Measurements from ENCODE around the gene ITGA11. TPM values are rescaled to one million over a fixed set of nuclear protein-coding genes. Genes with fewer than 3 reads are reported as not detected.

The ITGA11 gene
- total RNA-seq, 2 donors from 2014 or later = 246 to 360 TPM

GRCh38 chr15:68279779-68280753 is 151.9 kb downstream of the ITGA11 start:
- H3K27me3 ChIP-seq (replicated peaks; ENCODE audit: insufficient read depth) = no peaks in the 10 kb centered on the region
- DNase-seq (ENCODE audit: low spot score) = no peak
- ATAC-seq (ENCODE audit: insufficient number of reproducible peaks, low FRiP score, low read depth) = no peak
- H3K9me3 ChIP-seq = no peaks in the 10 kb centered on the region
- peak overlapping the region; percentile 94 for H3K4me3 ChIP-seq
- peaks cover 26 to 61% of the 10 kb centered on the region in 2 donors for H3K4me1 ChIP-seq (ENCODE audit: control insufficient read depth in 1 of 2, low read depth in 2 of 2)
- no peak for TF ChIP-seq CTCF (IDR thresholded peaks at IDR 0.05)
- peaks cover 4% of the 10 kb centered on the region for H3K36me3 ChIP-seq
- peak overlapping the region; percentile 98 to 99 for H3K27ac ChIP-seq

- peak overlapping the region; percentile 94 for H3K4me3 ChIP-seq
- H3K36me3 ChIP-seq = no peaks in the 10 kb centered on the region
- no peak for DNase-seq (ENCODE audit: low spot score)
- no peak for TF ChIP-seq CTCF (IDR thresholded peaks at IDR 0.05)
- H3K9me3 ChIP-seq = no peaks in the 10 kb centered on the region
- no peak for ATAC-seq (ENCODE audit: insufficient number of reproducible peaks, low FRiP score, low read depth)
- no peaks in the 10 kb centered on the region for H3K27me3 ChIP-seq (replicated peaks; ENCODE audit: insufficient read depth)
- peaks cover 26 to 64% of the 10 kb centered on the region in 2 donors for H3K4me1 ChIP-seq (ENCODE audit: control insufficient read depth in 1 of 2, low read depth in 2 of 2)
- peak overlapping the region; percentile 98 to 99 for H3K27ac ChIP-seq
Observed at GRCh38 chr15:68278595-68279405, 153.2 kb downstream of the ITGA11 start.

GRCh38 chr15:68278345-68278594 is 153.7 kb downstream of the ITGA11 start:
- Histone ChIP-seq H3K36me3 (no peaks in the 10 kb centered on the region), H3K4me3 (peak overlapping the region; percentile 94), H3K9me3 (no peaks in the 10 kb centered on the region), H3K27me3 (replicated peaks; ENCODE audit: insufficient read depth) (no peaks in the 10 kb centered on the region), H3K27ac (peak overlapping the region; percentile 98 to 99), H3K4me1 (ENCODE audit: control insufficient read depth in 1 of 2, low read depth in 2 of 2) (peaks cover 22 to 69% of the 10 kb centered on the region in 2 donors)
- no peak for TF ChIP-seq CTCF (IDR thresholded peaks at IDR 0.05)
- no peak for DNase-seq (ENCODE audit: low spot score)
- ATAC-seq (ENCODE audit: insufficient number of reproducible peaks, low FRiP score, low read depth) = no peak

GRCh38 chr15:68277603-68278344 is 154.2 kb downstream of the ITGA11 start, which contains the start of gene FEM1B:
Gene FEM1B, plus strand, starts transcription at chr15:68277745. Its CDS starts 673 bp downstream, at chr15:68278418.
- no peaks in the 10 kb centered on the region for H3K36me3 ChIP-seq
- DNase-seq (ENCODE audit: low spot score) = peak; percentile 60
- peak within 1 kb of the TSS; percentile 98 to 99 for H3K27ac ChIP-seq
- H3K9me3 ChIP-seq = no peaks in the 10 kb centered on the region
- H3K4me3 ChIP-seq = peak within 1 kb of the TSS; percentile 94
- peaks cover 18 to 69% of the 10 kb centered on the region in 2 donors for H3K4me1 ChIP-seq (ENCODE audit: control insufficient read depth in 1 of 2, low read depth in 2 of 2)
- TF ChIP-seq CTCF (IDR thresholded peaks at IDR 0.05) = peak; percentile 47
- H3K27me3 ChIP-seq (replicated peaks; ENCODE audit: insufficient read depth) = no peaks in the 10 kb centered on the region
- peak; percentile 61 for ATAC-seq (ENCODE audit: insufficient number of reproducible peaks, low FRiP score, low read depth)
